ENCODE results near the gene CACNB1. TPM values are rescaled to one million over a fixed set of nuclear protein-coding genes. Genes with fewer than 3 reads are reported as not detected.

CACNB1 gene
- total and polyA plus RNA-seq, 10 of the 15 experiments (the other 5 are each of a cell fraction or from before 2014, with no cell fraction given), result 0.06 to 15.6 (median 6.3) TPM

DNA sequence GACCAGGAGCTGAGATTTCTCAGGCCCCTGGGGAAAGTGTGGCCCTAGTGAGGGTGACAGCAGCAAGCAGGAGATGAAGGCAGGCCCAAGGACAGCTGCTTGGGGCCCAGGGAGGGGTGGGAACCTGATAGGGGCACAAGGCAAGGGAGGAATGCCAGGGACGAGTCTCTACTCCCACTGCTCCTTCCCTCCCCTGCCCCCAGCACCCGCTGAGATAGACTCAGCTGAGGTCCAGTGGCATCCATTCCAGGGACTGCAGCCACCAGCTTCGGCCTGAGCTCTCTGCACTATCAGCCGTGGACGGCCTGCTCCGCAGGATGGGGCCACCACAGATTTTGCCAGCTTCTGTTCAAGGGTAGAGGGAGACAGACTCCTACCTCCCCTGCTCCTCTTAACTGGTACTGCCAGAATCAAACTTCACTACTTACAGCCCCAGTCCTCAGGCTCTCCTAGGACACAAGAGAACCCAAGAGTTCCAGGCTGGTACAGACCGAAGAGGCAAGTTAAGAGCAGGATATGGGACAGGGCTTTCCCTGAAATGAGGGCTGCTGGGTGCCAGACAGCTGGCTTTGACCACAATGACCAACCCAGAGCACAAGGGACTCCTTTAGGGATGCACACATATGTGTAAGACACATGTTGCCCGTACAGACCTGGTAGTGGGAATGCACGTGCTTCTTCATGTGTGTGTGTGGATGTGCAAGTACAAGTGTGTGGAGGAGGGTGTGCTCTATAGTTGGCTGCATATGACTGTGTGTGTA is 5.5 kb downstream of the CACNB1 start (continued):
- TF ChIP-seq, protein P1, sequence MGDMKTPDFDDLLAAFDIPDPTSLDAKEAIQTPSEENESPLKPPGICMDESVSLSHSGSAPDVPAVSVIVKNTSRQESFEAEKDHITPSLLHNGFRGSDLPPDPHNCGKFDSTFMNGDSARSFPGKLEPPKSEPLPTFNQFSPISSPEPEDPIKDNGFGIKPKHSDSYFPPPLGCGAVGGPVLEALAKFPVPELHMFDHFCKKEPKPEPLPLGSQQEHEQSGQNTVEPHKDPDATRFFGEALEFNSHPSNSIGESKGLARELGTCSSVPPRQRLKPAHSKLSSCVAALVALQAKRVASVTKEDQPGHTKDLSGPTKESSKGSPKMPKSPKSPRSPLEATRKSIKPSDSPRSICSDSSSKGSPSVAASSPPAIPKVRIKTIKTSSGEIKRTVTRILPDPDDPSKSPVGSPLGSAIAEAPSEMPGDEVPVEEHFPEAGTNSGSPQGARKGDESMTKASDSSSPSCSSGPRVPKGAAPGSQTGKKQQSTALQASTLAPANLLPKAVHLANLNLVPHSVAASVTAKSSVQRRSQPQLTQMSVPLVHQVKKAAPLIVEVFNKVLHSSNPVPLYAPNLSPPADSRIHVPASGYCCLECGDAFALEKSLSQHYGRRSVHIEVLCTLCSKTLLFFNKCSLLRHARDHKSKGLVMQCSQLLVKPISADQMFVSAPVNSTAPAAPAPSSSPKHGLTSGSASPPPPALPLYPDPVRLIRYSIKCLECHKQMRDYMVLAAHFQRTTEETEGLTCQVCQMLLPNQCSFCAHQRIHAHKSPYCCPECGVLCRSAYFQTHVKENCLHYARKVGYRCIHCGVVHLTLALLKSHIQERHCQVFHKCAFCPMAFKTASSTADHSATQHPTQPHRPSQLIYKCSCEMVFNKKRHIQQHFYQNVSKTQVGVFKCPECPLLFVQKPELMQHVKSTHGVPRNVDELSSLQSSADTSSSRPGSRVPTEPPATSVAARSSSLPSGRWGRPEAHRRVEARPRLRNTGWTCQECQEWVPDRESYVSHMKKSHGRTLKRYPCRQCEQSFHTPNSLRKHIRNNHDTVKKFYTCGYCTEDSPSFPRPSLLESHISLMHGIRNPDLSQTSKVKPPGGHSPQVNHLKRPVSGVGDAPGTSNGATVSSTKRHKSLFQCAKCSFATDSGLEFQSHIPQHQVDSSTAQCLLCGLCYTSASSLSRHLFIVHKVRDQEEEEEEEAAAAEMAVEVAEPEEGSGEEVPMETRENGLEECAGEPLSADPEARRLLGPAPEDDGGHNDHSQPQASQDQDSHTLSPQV (IDR thresholded peaks at IDR 0.05), result no peak
- TF ChIP-seq, protein P2, sequence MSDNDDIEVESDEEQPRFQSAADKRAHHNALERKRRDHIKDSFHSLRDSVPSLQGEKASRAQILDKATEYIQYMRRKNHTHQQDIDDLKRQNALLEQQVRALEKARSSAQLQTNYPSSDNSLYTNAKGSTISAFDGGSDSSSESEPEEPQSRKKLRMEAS (IDR thresholded peaks at IDR 0.05; ENCODE audit: low read depth, low read length), result no peak

DNA sequence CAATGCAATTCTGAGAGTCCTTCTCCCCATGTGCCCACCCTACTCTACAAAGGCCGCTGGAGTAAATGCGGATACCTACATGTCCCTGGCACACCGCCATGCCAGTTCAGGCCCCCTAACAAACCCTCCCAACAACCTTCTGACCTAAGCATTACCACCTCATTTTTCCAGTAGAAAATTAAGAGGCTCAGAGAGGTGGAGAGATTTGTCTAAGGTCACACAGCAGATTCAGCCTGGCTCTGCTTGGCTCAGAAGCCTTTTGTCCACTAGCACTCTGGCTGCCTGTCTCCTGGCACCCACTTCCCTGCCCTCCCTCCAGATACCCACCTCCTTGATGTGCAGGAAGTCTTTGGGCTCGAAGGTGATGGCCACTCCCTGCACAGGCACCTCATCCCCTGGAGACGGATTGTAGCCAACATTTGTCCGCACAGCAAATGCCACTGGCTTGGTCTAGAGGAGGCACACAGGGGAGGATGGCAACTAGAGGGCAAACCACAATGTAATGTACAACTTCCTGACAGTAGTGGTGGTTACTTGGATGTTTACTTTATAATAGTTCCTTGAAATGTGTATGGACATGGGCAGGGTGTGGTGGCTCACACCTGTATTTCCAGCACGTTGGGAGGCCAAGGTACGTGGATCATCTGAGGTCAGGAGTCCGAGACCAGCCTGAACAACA is 10.2 kb downstream of the CACNB1 start:
- H3K36me3 ChIP-seq (ENCODE audit: control insufficient read depth in 2 of 2, insufficient read depth in 2 of 2, low read length in 1 of 2), result peaks cover 5 to 18% of the 10 kb centered on the region in 2 experiments; a peak in 3 of 4 replicates
- no peaks in the 10 kb centered on the region for H3K79me2 ChIP-seq (ENCODE audit: control insufficient read depth, insufficient read depth, low read length)
- in situ Hi-C loops (cut with MboI) (no loop called here), intact Hi-C loops (cut with micrococcal nuclease; ENCODE audit: unreplicated experiment) (no loop called here)
- no TSS peak for BruUV-seq (replicated peaks)
- CTCF ChIA-PET, result interaction anchor here (1.6 to 1.8 kb wide), 2 partner anchors 12 to 23 kb away, joined by 5 to 6 read pairs; no protein-coding TSS in a partner anchor
- no peak for FAIRE-seq
- no peak for DNase-seq (ENCODE audit: low read depth, low spot score)
- H3K27ac ChIP-seq (ENCODE audit: control insufficient read depth, insufficient read depth), result no peak overlapping the region
- no peak overlapping the region for H2AFZ ChIP-seq (ENCODE audit: control insufficient read depth, low read depth, low read length)
- 82% methylated on average over 9 of the region's 9 CpGs for WGBS (ENCODE audit: insufficient coverage, insufficient replicate concordance, low lambda C conversion rate, missing lambda C conversion rate)
- H3K4me3 ChIP-seq, result no peak overlapping the region
- H3K4me1 ChIP-seq (ENCODE audit: control insufficient read depth, insufficient read depth, low read length), result no peaks in the 10 kb centered on the region
- TF ChIP-seq, protein P2 (IDR thresholded peaks at IDR 0.05; ENCODE audit: low read depth, low read length), result no peak
- no peak for TF ChIP-seq SUPT20H (IDR thresholded peaks at IDR 0.05; ENCODE audit: borderline replicate concordance, control insufficient read depth, low read depth, low read length)
- H3K9me3 ChIP-seq (replicated peaks; ENCODE audit: control insufficient read depth, insufficient read depth, low read length), result no peaks in the 10 kb centered on the region
- RAD21 ChIA-PET (ENCODE audit: unreplicated experiment), result no interaction called here
- no peak overlapping the region for H3K9ac ChIP-seq (ENCODE audit: control insufficient read depth, insufficient read depth, low read length)
- no peak overlapping the region for H3K4me2 ChIP-seq (ENCODE audit: control insufficient read depth, insufficient read depth)
- ATAC-seq, result no peak
- POLR2A ChIA-PET, result no interaction called here
- SMC1A ChIA-PET (ENCODE audit: uncharacterized antibody, unreplicated experiment), result no interaction called here
- H4K20me1 ChIP-seq (ENCODE audit: control insufficient read depth, insufficient read depth), result no peaks in the 10 kb centered on the region
- H3K27me3 ChIP-seq (replicated peaks in 1 of 2; ENCODE audit: control insufficient read depth in 2 of 2, insufficient read depth in 2 of 2, low read length in 1 of 2), result no peaks in the 10 kb centered on the region
